ENCODE results near the gene TAS2R14.

The TAS2R14 gene

GRCh38 chr12:10901427-10901826, 37.6 kb downstream of the TAS2R14 start:
- H3K9me3 ChIP-seq (replicated peaks; ENCODE audit: low read length) = no peaks in the 10 kb centered on the region
- H3K4me3 ChIP-seq (ENCODE audit: low read length) = no peak overlapping the region
- H3K36me3 ChIP-seq (ENCODE audit: insufficient read depth, low read length) = no peaks in the 10 kb centered on the region
- no peaks in the 10 kb centered on the region for H3K27me3 ChIP-seq (ENCODE audit: control insufficient read depth, insufficient read depth, low read length)
- H3K4me1 ChIP-seq (ENCODE audit: control insufficient read depth, insufficient read depth, low read length) = no peaks in the 10 kb centered on the region
- H3K9ac ChIP-seq (ENCODE audit: low read depth, low read length) = no peak overlapping the region
- no peak overlapping the region for H3K4me2 ChIP-seq (ENCODE audit: low read length)

- H3K9ac ChIP-seq (ENCODE audit: low read depth, low read length) = no peak overlapping the region
- no peaks in the 10 kb centered on the region for H3K4me1 ChIP-seq (ENCODE audit: control insufficient read depth, insufficient read depth, low read length)
- H3K27me3 ChIP-seq (ENCODE audit: control insufficient read depth, insufficient read depth, low read length) = no peaks in the 10 kb centered on the region
- no peak overlapping the region for H3K4me2 ChIP-seq (ENCODE audit: low read length)
- no peaks in the 10 kb centered on the region for H3K36me3 ChIP-seq (ENCODE audit: insufficient read depth, low read length)
- H3K9me3 ChIP-seq (replicated peaks; ENCODE audit: low read length) = no peaks in the 10 kb centered on the region
- H3K4me3 ChIP-seq (ENCODE audit: low read length) = no peak overlapping the region
These were observed 38.1 kb downstream of the TAS2R14 start for GRCh38 chr12:10900972-10901371.

- Histone ChIP-seq H3K27me3 (ENCODE audit: control insufficient read depth, insufficient read depth, low read length) (no peaks in the 10 kb centered on the region), H3K36me3 (ENCODE audit: insufficient read depth, low read length) (no peaks in the 10 kb centered on the region), H3K4me1 (ENCODE audit: control insufficient read depth, insufficient read depth, low read length) (no peaks in the 10 kb centered on the region), H3K9me3 (replicated peaks; ENCODE audit: low read length) (no peaks in the 10 kb centered on the region), H3K4me2 (ENCODE audit: low read length) (no peak overlapping the region), H3K9ac (ENCODE audit: low read depth, low read length) (no peak overlapping the region), H3K4me3 (ENCODE audit: low read length) (no peak overlapping the region)
These were observed 38.5 kb downstream of the TAS2R14 start for GRCh38 chr12:10900530-10900929.

- no peak overlapping the region for H3K9ac ChIP-seq (ENCODE audit: low read depth, low read length)
- no peaks in the 10 kb centered on the region for H3K9me3 ChIP-seq (replicated peaks; ENCODE audit: low read length)
- no peak overlapping the region for H3K4me3 ChIP-seq (ENCODE audit: low read length)
- H3K36me3 ChIP-seq (ENCODE audit: insufficient read depth, low read length) = no peaks in the 10 kb centered on the region
- H3K4me1 ChIP-seq (ENCODE audit: control insufficient read depth, insufficient read depth, low read length) = no peaks in the 10 kb centered on the region
- no peaks in the 10 kb centered on the region for H3K27me3 ChIP-seq (ENCODE audit: control insufficient read depth, insufficient read depth, low read length)
- H3K4me2 ChIP-seq (ENCODE audit: low read length) = no peak overlapping the region
These were observed 42.2 kb downstream of the TAS2R14 start for GRCh38 chr12:10896854-10897253.

GRCh38 chr12:10891937-10892336, 47.1 kb downstream of the TAS2R14 start:
- H3K4me3 ChIP-seq (ENCODE audit: low read length) = no peak overlapping the region
- no peaks in the 10 kb centered on the region for H3K9me3 ChIP-seq (replicated peaks; ENCODE audit: low read length)
- H3K27me3 ChIP-seq (ENCODE audit: control insufficient read depth, insufficient read depth, low read length) = no peaks in the 10 kb centered on the region
- no peak overlapping the region for H3K4me2 ChIP-seq (ENCODE audit: low read length)
- no peaks in the 10 kb centered on the region for H3K36me3 ChIP-seq (ENCODE audit: insufficient read depth, low read length)
- H3K9ac ChIP-seq (ENCODE audit: low read depth, low read length) = no peak overlapping the region
- H3K4me1 ChIP-seq (ENCODE audit: control insufficient read depth, insufficient read depth, low read length) = no peaks in the 10 kb centered on the region

- no peaks in the 10 kb centered on the region for H3K4me1 ChIP-seq (ENCODE audit: control insufficient read depth, insufficient read depth, low read length)
- no peaks in the 10 kb centered on the region for H3K9me3 ChIP-seq (replicated peaks; ENCODE audit: low read length)
- H3K36me3 ChIP-seq (ENCODE audit: insufficient read depth, low read length) = no peaks in the 10 kb centered on the region
These were observed 49.8 kb downstream of the TAS2R14 start for GRCh38 chr12:10889226-10889625.

More at GRCh38 chr12:10889226-10889625, 49.8 kb downstream of the TAS2R14 start:
- H3K4me2 ChIP-seq (ENCODE audit: low read length) = no peak overlapping the region
- H3K9ac ChIP-seq (ENCODE audit: low read depth, low read length) = no peak overlapping the region
- H3K27me3 ChIP-seq (ENCODE audit: control insufficient read depth, insufficient read depth, low read length) = no peaks in the 10 kb centered on the region
- H3K4me3 ChIP-seq (ENCODE audit: low read length) = no peak overlapping the region

Data from skeletal muscle satellite cell (primary cell).